H1 (cell line): Measurements from ENCODE around the gene FHAD1. TPM values are rescaled to one million over a fixed set of nuclear protein-coding genes. Genes with fewer than 3 reads are reported as not detected.

Experiments used
- CTCF ChIA-PET: fragments of 300-600 bp; sonication (Branson Sonifier 250); formaldehyde crosslinking; loops from one replicate; lab custom pipeline; 2021; ENCODE audit not compliant: partially characterized antibody; lab: Charles Lee
- POLR2A ChIA-PET: fragments of 300-600 bp; sonication (Branson Sonifier 250); formaldehyde crosslinking; loops from one replicate; lab custom pipeline; 2021; ENCODE audit warnings: inconsistent platforms; ENCODE audit not compliant: partially characterized antibody; lab: Charles Lee
- DNase-seq, 2 experiments: peaks; one replicate each; pipeline versions ENCODE4 v3.0.0 to v3.0.0-alpha.2; 2010 to 2022; ENCODE audit warnings: low spot score in 2 of 2, low read depth in 1 of 2, mixed read lengths in 1 of 2
- FAIRE-seq: peaks from 2 replicates; lab custom pipeline; 2011; peaks lifted over from hg19 to GRCh38; lab: Jason Lieb, UNC
- H2AFZ ChIP-seq: 2 replicates; pipeline ENCODE4 v1.8.1; 2012; ENCODE audit warnings: low read length, inconsistent platforms
- H2AK5ac ChIP-seq: 2 replicates; pipeline ENCODE4 v1.6.1; 2013; ENCODE audit warnings: low read depth, low read length
- H2BK120ac ChIP-seq: replicated peaks from 2 replicates; pipeline ENCODE3; 2013; ENCODE audit warnings: low read depth, low read length, inconsistent platforms
- H2BK12ac ChIP-seq: 2 replicates; pipeline ENCODE4 v1.6.1; 2013; ENCODE audit warnings: low read depth, low read length
- H2BK15ac ChIP-seq: 2 replicates; pipeline ENCODE4 v1.6.1; 2013; ENCODE audit warnings: low read length
- H2BK20ac ChIP-seq: 2 replicates; pipeline ENCODE4 v1.6.1; 2013; ENCODE audit warnings: low read length
- H2BK5ac ChIP-seq: 2 replicates; pipeline ENCODE4 v1.6.1; 2013; ENCODE audit warnings: low read depth, low read length
- H3K14ac ChIP-seq: 2 replicates; pipeline ENCODE4 v1.6.1; 2013; ENCODE audit warnings: inconsistent platforms; ENCODE audit not compliant: insufficient read length
- H3K18ac ChIP-seq: 2 replicates; pipeline ENCODE4 v1.6.1; 2013; ENCODE audit warnings: low read length; ENCODE audit errors: extremely low read depth
- H3K23ac ChIP-seq: 2 replicates; pipeline ENCODE4 v1.6.1; 2013; ENCODE audit warnings: inconsistent platforms; ENCODE audit not compliant: insufficient read length
- H3K23me2 ChIP-seq: 2 replicates; pipeline ENCODE4 v1.6.1; 2013; ENCODE audit warnings: low read depth, low read length
- H3K27ac ChIP-seq: 2 replicates; pipeline ENCODE4 v1.6.1; 2011; ENCODE audit warnings: low read depth, low read length, inconsistent platforms
- H3K27me3 ChIP-seq, 4 experiments: replicated peaks in 1 of 4; 1 replicate in 1 of 4; 2 replicates in 3 of 4; pipeline versions ENCODE4 v1.6.1 to v1.8.1; 2011 to 2013; ENCODE audit warnings: low read length in 3 of 4, mild to moderate bottlenecking in 3 of 4, inconsistent platforms in 2 of 4, mixed read lengths in 2 of 4, moderate library complexity in 1 of 4; ENCODE audit not compliant: control insufficient read depth in 3 of 4, insufficient read depth in 3 of 4; ENCODE audit errors: extremely low read depth in 1 of 4
- H3K36me3 ChIP-seq, 4 experiments: 2 replicates each; pipeline versions ENCODE4 v1.6.1 to v1.8.1; 2011 to 2013; ENCODE audit warnings: mild to moderate bottlenecking in 4 of 4, low read length in 3 of 4, moderate library complexity in 2 of 4, control low read depth in 1 of 4, inconsistent platforms in 1 of 4; ENCODE audit not compliant: insufficient read depth in 4 of 4, control insufficient read depth in 2 of 4
- H3K4ac ChIP-seq: replicated peaks from 2 replicates; pipeline ENCODE3; 2013; ENCODE audit warnings: low read length, low read depth, mixed read lengths, inconsistent platforms; ENCODE audit not compliant: insufficient read length
- H3K4me1 ChIP-seq, 4 experiments: replicated peaks in 1 of 4; 1 replicate in 1 of 4; 2 replicates in 3 of 4; pipeline versions ENCODE4 v1.6.1 to v1.8.1; 2011 to 2013; ENCODE audit warnings: low read length in 3 of 4, inconsistent platforms in 2 of 4, mixed read lengths in 1 of 4; ENCODE audit not compliant: insufficient read depth in 4 of 4, control insufficient read depth in 3 of 4
- H3K4me2 ChIP-seq, 2 experiments: 2 replicates each; pipeline versions ENCODE4 v1.6.1 to v1.8.1; 2011 to 2013; ENCODE audit warnings: low read depth in 2 of 2, low read length in 2 of 2, control low read depth in 1 of 2, inconsistent platforms in 1 of 2, mild to moderate bottlenecking in 1 of 2; ENCODE audit not compliant: insufficient read depth in 1 of 2
- H3K4me3 ChIP-seq, 4 experiments: fragments of 200-600, 300-600 bp in 1 of 4; sonication (generic), shearing (Covaris generic), sonication (Bioruptor Twin) in 1 of 4; 2 replicates each; pipeline versions ENCODE4 v1.5.1 to v1.8.1; 2011 to 2016; ENCODE audit warnings: low read length in 4 of 4, low read depth in 3 of 4, control low read depth in 2 of 4, inconsistent platforms in 2 of 4, mild to moderate bottlenecking in 2 of 4, mixed read lengths in 1 of 4, moderate library complexity in 1 of 4; ENCODE audit not compliant: insufficient read depth in 2 of 4; ENCODE audit errors: extremely low read depth in 1 of 4
- H3K56ac ChIP-seq: replicated peaks from 2 replicates; pipeline ENCODE3; 2013; ENCODE audit warnings: low read depth, mild to moderate bottlenecking, mixed read lengths, low read length, inconsistent platforms; ENCODE audit not compliant: insufficient read length
- H3K79me1 ChIP-seq: 2 replicates; pipeline ENCODE4 v1.6.1; 2013; ENCODE audit warnings: low read depth, low read length, control low read depth
- H3K79me2 ChIP-seq, 2 experiments: 2 replicates each; pipeline versions ENCODE4 v1.6.1 to v1.8.1; 2012 to 2013; ENCODE audit warnings: low read length in 2 of 2, mild to moderate bottlenecking in 2 of 2, inconsistent platforms in 1 of 2; ENCODE audit not compliant: insufficient read depth in 2 of 2, control insufficient read depth in 1 of 2
- H3K9ac ChIP-seq, 4 experiments: replicated peaks in 1 of 4; 1 replicate in 1 of 4; 2 replicates in 3 of 4; pipeline versions ENCODE4 v1.6.1 to v1.8.1; 2011 to 2013; ENCODE audit warnings: low read depth in 3 of 4, low read length in 3 of 4, control low read depth in 2 of 4, mild to moderate bottlenecking in 2 of 4, moderate library complexity in 2 of 4, inconsistent platforms in 1 of 4; ENCODE audit errors: extremely low read depth in 1 of 4
- H3K9me3 ChIP-seq, 2 experiments: 2 replicates each; pipeline versions ENCODE4 v1.6.1 to v1.8.1; 2012 to 2013; ENCODE audit warnings: mild to moderate bottlenecking in 2 of 2, moderate library complexity in 2 of 2, control low read depth in 1 of 2, inconsistent platforms in 1 of 2, low read depth in 1 of 2, low read length in 1 of 2, mixed read lengths in 1 of 2; ENCODE audit not compliant: insufficient read depth in 2 of 2
- H4K20me1 ChIP-seq, 2 experiments: replicated peaks in 1 of 2; 2 replicates each; pipeline versions ENCODE3 to v1.8.1; 2011 to 2013; ENCODE audit warnings: inconsistent platforms in 2 of 2, low read length in 2 of 2, mild to moderate bottlenecking in 1 of 2; ENCODE audit not compliant: insufficient read depth in 2 of 2, control insufficient read depth in 1 of 2
- H4K5ac ChIP-seq: 2 replicates; pipeline ENCODE4 v1.6.1; 2013; ENCODE audit warnings: low read length, low read depth, mixed read lengths, inconsistent platforms; ENCODE audit not compliant: insufficient read length
- H4K8ac ChIP-seq: 2 replicates; pipeline ENCODE4 v1.8.0; 2013; ENCODE audit warnings: mild to moderate bottlenecking, moderate library complexity, low read length, inconsistent platforms; ENCODE audit not compliant: insufficient read depth; ENCODE audit errors: extremely low read depth
- H4K91ac ChIP-seq: replicated peaks from 2 replicates; pipeline ENCODE3; 2013; ENCODE audit warnings: low read length, mixed read lengths, inconsistent platforms; ENCODE audit not compliant: insufficient read length
- BRCA1 ChIP-seq: IDR thresholded peaks from 2 replicates; pipeline ENCODE4 v1.6.1; 2012; ENCODE audit warnings: low read depth, low read length, improper control_type of control experiment
- RFX5 ChIP-seq: IDR thresholded peaks from 2 replicates; pipeline ENCODE4 v1.6.1; 2011; ENCODE audit warnings: low read depth, low read length, improper control_type of control experiment, borderline replicate concordance
- SIN3A ChIP-seq, 2 experiments: IDR thresholded peaks in 1 of 2; conservative IDR thresholded peaks in 1 of 2; 2 replicates each; pipeline ENCODE4 v1.6.1; 2011 to 2012; ENCODE audit warnings: low read length in 2 of 2, improper control_type of control experiment in 1 of 2, low read depth in 1 of 2, mild to moderate bottlenecking in 1 of 2
- SRF ChIP-seq: IDR thresholded peaks from 2 replicates; pipeline ENCODE4 v1.6.1; 2011; ENCODE audit warnings: mild to moderate bottlenecking, low read depth, low read length, moderate library complexity
- TEAD4 ChIP-seq: IDR thresholded peaks from 2 replicates; pipeline ENCODE4 v1.6.1; 2012; ENCODE audit warnings: low read depth, low read length, inconsistent platforms, mixed read lengths
- WGBS, 2 experiments: shearing (Covaris generic) in 1 of 2; methylation state at CpG; one replicate each; pipeline versions ENCODE4 v1.1.6 to v1.1.7; 2013 to 2015; ENCODE audit warnings: low lambda C conversion rate in 2 of 2, mixed read lengths in 2 of 2, inconsistent platforms in 1 of 2, low coverage in 1 of 2, missing lambda C conversion rate in 1 of 2; ENCODE audit not compliant: insufficient replicate concordance in 2 of 2, insufficient coverage in 1 of 2, insufficient read length in 1 of 2; ENCODE audit errors: extremely low coverage in 1 of 2, missing lambda C conversion rate in 1 of 2; 5-methylcytosine and 5-hydroxymethylcytosine counted together
- polyA plus RNA-seq, 7 experiments: library from polyadenylated mRNA; depleted of rRNA in 3 of 7; stranded (reverse) in 5 of 7; unstranded in 2 of 7; fragments of >200 nt in 5 of 7; fragments of 200-250 nt in 2 of 7; gene quantifications; 1 replicate in 5 of 7; 2 replicates in 1 of 7; 4 replicates in 1 of 7; pipeline versions ENCODE4 v1.2.1 to v1.2.3, GENCODE V29; 2011 to 2013; ENCODE audit warnings: missing spikeins in 2 of 7, mixed read lengths in 2 of 7
- total RNA-seq: library from RNA; stranded (reverse); fragmentation: NEBNext Ultra II Directional; extraction: Animal tissue kit (Norgen Biotek cat#: 25700); gene quantifications from 2 replicates; pipeline ENCODE4 v1.2.1, GENCODE V29; 2021

Gene FHAD1
- total and polyA plus RNA-seq, 2 of the 8 experiments (the other 6 are each of a cell fraction or from before 2014, with no cell fraction given): 0.39 to 0.69 TPM

- Histone ChIP-seq H3K14ac (no peak overlapping the region), H3K36me3 (no peaks in the 10 kb centered on the region), H4K5ac (no peak overlapping the region), H3K4ac (no peak overlapping the region), H4K20me1 (no peaks in the 10 kb centered on the region), H3K23me2 (peaks cover 1% of the 10 kb centered on the region; the same call in 1 of the 2 replicates), H4K91ac (no peak overlapping the region), H3K79me2 (no peaks in the 10 kb centered on the region), H2AFZ (no peak overlapping the region), H2AK5ac (no peak overlapping the region), H2BK12ac (no peak overlapping the region), H3K23ac (no peak overlapping the region), H3K9me3 (no peaks in the 10 kb centered on the region), H3K79me1 (no peaks in the 10 kb centered on the region), H3K27me3 (no peaks in the 10 kb centered on the region), H4K8ac (no peak overlapping the region), H3K18ac (no peak overlapping the region), H2BK5ac (no peak overlapping the region), H3K56ac (no peak overlapping the region), H3K4me1 (no peaks in the 10 kb centered on the region), H2BK120ac (no peak overlapping the region), H3K9ac (no peak overlapping the region), H3K4me2 (no peak overlapping the region), H2BK20ac (no peak overlapping the region), H2BK15ac (no peak overlapping the region), H3K27ac (no peak overlapping the region), H3K4me3 (no peak overlapping the region)
- FAIRE-seq: no peak
- no peak for TF ChIP-seq SRF
- no peak for TF ChIP-seq RFX5
- TF ChIP-seq BRCA1: no peak
- TF ChIP-seq SIN3A (conservative IDR thresholded peaks at IDR 0.05 in 1 of 2, IDR thresholded peaks at IDR 0.05 in 1 of 2; ENCODE audit: low read depth in 1 of 2, low read length in 2 of 2): no peak
- no peak for TF ChIP-seq TEAD4
- DNase-seq: no peak
- ChIA-PET POLR2A (no interaction called here), CTCF (interaction anchor here (1.0 to 2.5 kb wide), 5 partner anchors 8 to 272 kb away, joined by 3 to 9 read pairs (median 3); partner anchors contain the start of gene TMEM51)
- WGBS, 2 experiments: 91% methylated on average over 10 of the region's 10 CpGs; no CpG with 5 or more reads in 1 of the 2 experiments
These were observed 33.4 kb downstream of the FHAD1 start for GRCh38 chr1:15280416-15280815.
